ENCODE data around the gene NET1. TPM values are rescaled to one million over a fixed set of nuclear protein-coding genes. Genes with fewer than 3 reads are reported as not detected.
A peak's percentile ranks its signal among the peaks of the same experiment; 100 is the strongest.

The NET1 gene
- total RNA-seq, 1 donor = 51.0 TPM

- H3K36me3 ChIP-seq (ENCODE audit: insufficient read depth, low read length) = no peaks in the 10 kb centered on the region
- no peak overlapping the region for H3K4me2 ChIP-seq (ENCODE audit: insufficient read depth, low read length)
- H4K20me1 ChIP-seq (ENCODE audit: insufficient read depth, low read length) = no peaks in the 10 kb centered on the region
- no peak overlapping the region for H3K27ac ChIP-seq (ENCODE audit: low read depth, low read length)
- H2AFZ ChIP-seq (ENCODE audit: low read length) = no peak overlapping the region
- peaks cover 4% of the 10 kb centered on the region for H3K9me3 ChIP-seq (ENCODE audit: low read depth, low read length)
- peaks cover 7% of the 10 kb centered on the region for H3K27me3 ChIP-seq (ENCODE audit: insufficient read depth, low read length)
- H3K4me3 ChIP-seq (ENCODE audit: insufficient read depth, low read length) = no peak overlapping the region
- no peaks in the 10 kb centered on the region for H3K79me2 ChIP-seq (ENCODE audit: insufficient read depth, low read length)
- TF ChIP-seq CTCF (IDR thresholded peaks at IDR 0.05; ENCODE audit: extremely low read depth, low read depth, low read length) = no peak
- H3K4me1 ChIP-seq (ENCODE audit: insufficient read depth, low read length) = no peaks in the 10 kb centered on the region
- no peak for DNase-seq (ENCODE audit: insufficient read length, low spot score, missing footprints)
Observed at GRCh38 chr10:5393529-5393928, 18.8 kb upstream of the NET1 start.

- H3K4me3 ChIP-seq (ENCODE audit: insufficient read depth, low read length) = no peak overlapping the region
- TF ChIP-seq CTCF (IDR thresholded peaks at IDR 0.05; ENCODE audit: extremely low read depth, low read depth, low read length) = no peak
- DNase-seq (ENCODE audit: insufficient read length, low spot score, missing footprints) = peak; percentile 47
- H3K4me1 ChIP-seq (ENCODE audit: insufficient read depth, low read length) = no peaks in the 10 kb centered on the region
- peaks cover 7% of the 10 kb centered on the region for H3K27me3 ChIP-seq (ENCODE audit: insufficient read depth, low read length)
- H3K4me2 ChIP-seq (ENCODE audit: insufficient read depth, low read length) = no peak overlapping the region
- no peaks in the 10 kb centered on the region for H4K20me1 ChIP-seq (ENCODE audit: insufficient read depth, low read length)
- no peaks in the 10 kb centered on the region for H3K36me3 ChIP-seq (ENCODE audit: insufficient read depth, low read length)
- no peak overlapping the region for H2AFZ ChIP-seq (ENCODE audit: low read length)
- no peaks in the 10 kb centered on the region for H3K79me2 ChIP-seq (ENCODE audit: insufficient read depth, low read length)
- H3K9me3 ChIP-seq (ENCODE audit: low read depth, low read length) = peaks cover 4% of the 10 kb centered on the region
- H3K27ac ChIP-seq (ENCODE audit: low read depth, low read length) = no peak overlapping the region
Observed at GRCh38 chr10:5395168-5395567, 17.2 kb upstream of the NET1 start.

GRCh38 chr10:5396556-5397300 is 15.6 kb upstream of the NET1 start:
- no peaks in the 10 kb centered on the region for H3K4me1 ChIP-seq (ENCODE audit: insufficient read depth, low read length)
- peaks cover 11% of the 10 kb centered on the region for H3K27me3 ChIP-seq (ENCODE audit: insufficient read depth, low read length)
- H2AFZ ChIP-seq (ENCODE audit: low read length) = no peak overlapping the region
- H3K79me2 ChIP-seq (ENCODE audit: insufficient read depth, low read length) = no peaks in the 10 kb centered on the region
- no peak overlapping the region for H3K4me3 ChIP-seq (ENCODE audit: insufficient read depth, low read length)
- H3K4me2 ChIP-seq (ENCODE audit: insufficient read depth, low read length) = no peak overlapping the region
- DNase-seq (ENCODE audit: insufficient read length, low spot score, missing footprints) = no peak
- peaks cover under 1% of the 10 kb centered on the region for H3K9me3 ChIP-seq (ENCODE audit: low read depth, low read length)
- no peak overlapping the region for H3K27ac ChIP-seq (ENCODE audit: low read depth, low read length)
- H3K36me3 ChIP-seq (ENCODE audit: insufficient read depth, low read length) = no peaks in the 10 kb centered on the region
- TF ChIP-seq CTCF (IDR thresholded peaks at IDR 0.05; ENCODE audit: extremely low read depth, low read depth, low read length) = no peak
- no peaks in the 10 kb centered on the region for H4K20me1 ChIP-seq (ENCODE audit: insufficient read depth, low read length)

DNA sequence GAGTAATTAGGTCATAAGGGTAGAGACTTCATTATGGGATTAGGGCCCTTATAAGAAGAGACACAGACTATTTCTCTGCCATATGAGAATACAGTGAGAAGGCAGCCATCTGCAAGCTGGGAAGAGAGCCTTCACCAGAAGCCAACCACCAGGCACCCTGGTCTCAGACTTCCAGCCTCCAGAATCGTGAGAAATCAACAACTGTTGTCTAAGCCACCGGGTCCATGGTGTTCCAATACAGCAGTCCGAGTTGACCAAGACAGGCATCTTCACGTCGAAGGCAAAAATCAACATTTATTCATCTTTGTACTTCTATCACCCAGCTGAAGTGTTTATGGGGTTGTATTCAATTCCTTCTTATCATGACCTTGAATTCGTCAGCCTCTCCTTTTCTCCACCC is 13.0 kb upstream of the NET1 start:
- H3K4me2 ChIP-seq (ENCODE audit: insufficient read depth, low read length) = no peak overlapping the region
- no peaks in the 10 kb centered on the region for H4K20me1 ChIP-seq (ENCODE audit: insufficient read depth, low read length)
- H3K27ac ChIP-seq (ENCODE audit: low read depth, low read length) = no peak overlapping the region
- H2AFZ ChIP-seq (ENCODE audit: low read length) = no peak overlapping the region
- no peak for DNase-seq (ENCODE audit: insufficient read length, low spot score, missing footprints)
- no peaks in the 10 kb centered on the region for H3K36me3 ChIP-seq (ENCODE audit: insufficient read depth, low read length)
- no peaks in the 10 kb centered on the region for H3K9me3 ChIP-seq (ENCODE audit: low read depth, low read length)
- no peaks in the 10 kb centered on the region for H3K4me1 ChIP-seq (ENCODE audit: insufficient read depth, low read length)
- H3K27me3 ChIP-seq (ENCODE audit: insufficient read depth, low read length) = peaks cover 16% of the 10 kb centered on the region
- no peak for TF ChIP-seq CTCF (IDR thresholded peaks at IDR 0.05; ENCODE audit: extremely low read depth, low read depth, low read length)
- H3K79me2 ChIP-seq (ENCODE audit: insufficient read depth, low read length) = no peaks in the 10 kb centered on the region
- no peak overlapping the region for H3K4me3 ChIP-seq (ENCODE audit: insufficient read depth, low read length)

Data from osteoblast (primary cell).